ENCODE data around the gene HACD4. TPM values are rescaled to one million over a fixed set of nuclear protein-coding genes. Genes with fewer than 3 reads are reported as not detected.

Gene HACD4
- total and polyA plus RNA-seq, 8 donors = 0.29 to 12.1 (median 4.7) TPM

DNA sequence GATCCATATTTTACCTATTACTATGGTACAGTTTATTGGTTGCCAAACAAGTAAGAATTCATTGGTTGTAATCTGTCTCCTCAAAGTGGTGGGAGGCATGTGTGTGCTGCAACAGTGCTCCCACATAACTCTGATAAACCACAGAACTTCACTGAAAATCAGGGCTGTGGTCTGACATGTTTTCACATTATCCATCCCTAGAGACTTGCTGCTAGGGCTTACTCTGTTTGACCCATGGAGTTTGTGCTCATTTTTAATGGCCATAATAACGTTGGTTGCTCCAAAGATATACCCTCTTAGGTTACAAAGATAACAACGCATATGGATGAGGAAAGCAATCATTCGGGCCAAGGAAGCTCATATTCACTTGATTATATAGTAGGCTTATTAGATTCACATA, 37.0 kb downstream of the HACD4 start:
- Histone ChIP-seq H3K9me3 (no peaks in the 10 kb centered on the region), H3K27me3 (no peaks in the 10 kb centered on the region), H3K27ac (no peak overlapping the region), H3K36me3 (peaks cover 0 to 43% (median 29%) of the 10 kb centered on the region in 4 donors), H3K4me1 (peaks cover 0 to 7% (median 0%) of the 10 kb centered on the region in 4 donors), H3K4me3 (no peak overlapping the region)
- DNase-seq = no peak
- intact Hi-C loops (cut with DNase I; ENCODE audit: low total_unique reads) = no loop called here
- TF ChIP-seq POLR2AphosphoS5 (IDR thresholded peaks at IDR 0.05) (no peak), POLR2A (IDR thresholded peaks at IDR 0.05) (no peak), EP300 (IDR thresholded peaks at IDR 0.05) (no peak)
- TF ChIP-seq, protein P1, sequence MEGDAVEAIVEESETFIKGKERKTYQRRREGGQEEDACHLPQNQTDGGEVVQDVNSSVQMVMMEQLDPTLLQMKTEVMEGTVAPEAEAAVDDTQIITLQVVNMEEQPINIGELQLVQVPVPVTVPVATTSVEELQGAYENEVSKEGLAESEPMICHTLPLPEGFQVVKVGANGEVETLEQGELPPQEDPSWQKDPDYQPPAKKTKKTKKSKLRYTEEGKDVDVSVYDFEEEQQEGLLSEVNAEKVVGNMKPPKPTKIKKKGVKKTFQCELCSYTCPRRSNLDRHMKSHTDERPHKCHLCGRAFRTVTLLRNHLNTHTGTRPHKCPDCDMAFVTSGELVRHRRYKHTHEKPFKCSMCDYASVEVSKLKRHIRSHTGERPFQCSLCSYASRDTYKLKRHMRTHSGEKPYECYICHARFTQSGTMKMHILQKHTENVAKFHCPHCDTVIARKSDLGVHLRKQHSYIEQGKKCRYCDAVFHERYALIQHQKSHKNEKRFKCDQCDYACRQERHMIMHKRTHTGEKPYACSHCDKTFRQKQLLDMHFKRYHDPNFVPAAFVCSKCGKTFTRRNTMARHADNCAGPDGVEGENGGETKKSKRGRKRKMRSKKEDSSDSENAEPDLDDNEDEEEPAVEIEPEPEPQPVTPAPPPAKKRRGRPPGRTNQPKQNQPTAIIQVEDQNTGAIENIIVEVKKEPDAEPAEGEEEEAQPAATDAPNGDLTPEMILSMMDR (IDR thresholded peaks at IDR 0.05) = no peak
- WGBS, 5 donors = 80 to 94% (median 85%) methylated on average over 3 of the region's 3 CpGs

DNA sequence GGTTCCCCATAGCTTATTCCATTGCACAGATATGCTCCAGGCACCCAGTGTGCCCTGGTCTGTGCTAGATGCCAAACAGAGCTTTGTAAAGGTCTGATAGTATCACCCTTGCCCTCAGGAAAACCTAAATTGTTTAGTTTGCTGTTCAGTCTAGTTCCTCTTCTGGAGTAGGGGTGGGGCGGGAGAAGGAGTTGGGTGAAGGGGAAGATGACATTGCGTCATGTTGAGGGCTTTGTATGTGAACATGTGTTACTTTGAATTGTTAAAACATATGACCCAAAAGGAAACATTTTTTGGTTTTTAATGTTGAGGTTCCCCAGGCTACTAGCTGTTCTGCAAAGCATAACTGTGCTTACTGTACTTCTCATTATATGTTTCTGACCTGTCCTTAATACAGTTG, 40.6 kb downstream of the HACD4 start:
- peaks cover 0 to 25% (median 2%) of the 10 kb centered on the region in 4 donors for H3K4me1 ChIP-seq
- intact Hi-C loops (cut with DNase I; ENCODE audit: low total_unique reads) = no loop called here
- H3K4me3 ChIP-seq = no peak overlapping the region
- peak in 1 of 2 donors; percentile 25 for DNase-seq
- H3K36me3 ChIP-seq = peaks cover 0 to 45% (median 26%) of the 10 kb centered on the region in 4 donors
- H3K27ac ChIP-seq = peak overlapping the region in 1 of 5 donors; percentile 10
- H3K9me3 ChIP-seq = no peaks in the 10 kb centered on the region
- 73 to 100% (median 93%) methylated on average over 2 of the region's 2 CpGs for WGBS, 5 donors
- TF ChIP-seq, protein P1 (IDR thresholded peaks at IDR 0.05) = no peak
- TF ChIP-seq EP300 (IDR thresholded peaks at IDR 0.05) (no peak), POLR2AphosphoS5 (IDR thresholded peaks at IDR 0.05) (no peak), POLR2A (IDR thresholded peaks at IDR 0.05) (no peak)
- no peaks in the 10 kb centered on the region for H3K27me3 ChIP-seq

DNA sequence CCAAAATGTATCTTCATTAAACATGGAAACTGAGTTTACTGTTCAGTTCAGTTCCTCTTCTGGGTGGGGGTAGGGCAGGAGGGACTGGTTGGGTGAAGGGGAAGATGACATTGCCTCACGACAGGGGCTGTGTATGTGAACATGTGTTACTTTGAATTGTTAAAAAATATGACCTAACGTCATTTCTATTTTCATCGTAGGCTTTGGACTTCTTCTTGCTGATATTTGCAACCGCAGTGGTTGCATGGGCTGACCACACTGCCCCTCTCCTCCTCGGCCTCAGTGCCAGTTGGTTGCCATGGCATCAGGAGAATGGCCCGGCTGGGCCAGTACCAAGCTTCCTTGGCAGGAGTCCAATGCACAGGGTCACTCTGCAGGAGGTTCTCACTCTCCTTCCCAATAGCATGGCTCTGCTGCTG, 41.5 kb downstream of the HACD4 start:
- Histone ChIP-seq H3K27ac (peak overlapping the region in 2 of 5 donors; percentile 10 to 15), H3K27me3 (no peaks in the 10 kb centered on the region), H3K9me3 (no peaks in the 10 kb centered on the region), H3K4me1 (peaks cover 0 to 28% (median 2%) of the 10 kb centered on the region in 4 donors), H3K4me3 (no peak overlapping the region), H3K36me3 (peaks cover 0 to 40% (median 23%) of the 10 kb centered on the region in 4 donors)
- intact Hi-C loops (cut with DNase I; ENCODE audit: low total_unique reads) = no loop called here
- 73 to 93% (median 77%) methylated on average over 6 of the region's 6 CpGs for WGBS, 5 donors
- DNase-seq = peak in 1 of 2 donors; percentile 9
- no peak for TF ChIP-seq POLR2AphosphoS5 (IDR thresholded peaks at IDR 0.05)
- no peak for TF ChIP-seq POLR2A (IDR thresholded peaks at IDR 0.05)
- TF ChIP-seq EP300 (IDR thresholded peaks at IDR 0.05) = no peak
- TF ChIP-seq, protein P1 (IDR thresholded peaks at IDR 0.05) = no peak

DNA sequence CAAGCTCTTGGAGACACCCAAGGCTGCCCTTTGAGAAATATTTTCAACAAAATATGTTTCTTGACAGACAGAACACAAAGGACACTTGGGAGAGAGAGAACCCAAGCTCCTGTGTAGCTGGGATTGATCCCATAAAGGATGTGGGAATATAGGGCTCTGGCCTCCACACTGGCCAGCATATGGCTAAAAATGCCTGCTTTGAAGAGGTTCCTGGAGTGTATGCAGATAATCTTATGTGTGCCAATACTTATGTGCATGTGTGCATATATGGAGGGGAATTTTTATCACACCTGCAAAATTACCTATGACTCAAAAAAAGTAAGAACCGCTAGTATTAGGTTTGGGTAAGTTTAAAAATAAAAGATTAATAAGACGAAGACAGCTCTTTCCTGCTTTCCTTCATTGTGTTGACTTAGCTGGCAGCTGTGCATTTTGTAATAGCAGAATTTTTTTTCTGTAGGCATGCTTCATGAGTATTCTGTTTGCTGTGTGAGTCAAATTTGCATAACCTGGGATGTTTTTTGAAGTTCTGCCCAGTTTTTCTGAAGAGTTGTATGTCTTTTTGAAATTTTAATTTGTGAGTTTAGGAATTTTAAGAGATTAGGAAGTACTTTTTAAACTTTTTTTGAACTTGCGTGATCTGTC, 42.6 kb downstream of the HACD4 start:
- Histone ChIP-seq H3K36me3 (peaks cover 0 to 35% (median 21%) of the 10 kb centered on the region in 4 donors), H3K4me1 (peaks cover 0 to 40% (median 2%) of the 10 kb centered on the region in 4 donors), H3K27me3 (no peaks in the 10 kb centered on the region), H3K27ac (no peak overlapping the region), H3K4me3 (no peak overlapping the region), H3K9me3 (no peaks in the 10 kb centered on the region)
- DNase-seq = no peak
- TF ChIP-seq, protein P1 (IDR thresholded peaks at IDR 0.05) = no peak
- TF ChIP-seq POLR2AphosphoS5 (IDR thresholded peaks at IDR 0.05) (no peak), EP300 (IDR thresholded peaks at IDR 0.05) (no peak), POLR2A (IDR thresholded peaks at IDR 0.05) (no peak)
- intact Hi-C loops (cut with DNase I; ENCODE audit: low total_unique reads) = no loop called here
- WGBS, 5 donors = 28 to 48% (median 32%) methylated on average over 3 of the region's 3 CpGs

Data from stomach (tissue), 9 donors.